ENCODE data around the gene DTD1.

The DTD1 gene

GRCh38 chr20:18635380-18635779 lies 47.5 kb downstream of the DTD1 start:
- ATAC-seq (ENCODE audit: insufficient read depth, low read depth) (no peak), DNase-seq (no peak)
- no peaks in the 10 kb centered on the region for H3K79me2 ChIP-seq (ENCODE audit: insufficient read depth, low read length)
- H3K9ac ChIP-seq (ENCODE audit: low read depth, low read length): no peak overlapping the region
- no peaks in the 10 kb centered on the region for H4K20me1 ChIP-seq (ENCODE audit: insufficient read depth, low read length)
- H3K4me2 ChIP-seq (ENCODE audit: insufficient read depth, low read length): no peak overlapping the region
- no peak overlapping the region for H3K27ac ChIP-seq (ENCODE audit: low read length)
- H3K4me1 ChIP-seq (ENCODE audit: insufficient read depth, low read length): no peaks in the 10 kb centered on the region
- TF ChIP-seq CTCF (IDR thresholded peaks at IDR 0.05; ENCODE audit: borderline replicate concordance, extremely low read depth, low read length, poor library complexity, severe bottlenecking) (no peak), EZH2 (IDR thresholded peaks at IDR 0.05; ENCODE audit: borderline replicate concordance, low read depth, low read length, severe bottlenecking) (no peak)
- no peak overlapping the region for H2AFZ ChIP-seq (ENCODE audit: low read depth, low read length)
- H3K4me3 ChIP-seq (ENCODE audit: low read depth in 1 of 2, low read length in 2 of 2): no peak overlapping the region
- H3K27me3 ChIP-seq (ENCODE audit: insufficient read depth, low read length, poor library complexity): peaks cover 3% of the 10 kb centered on the region
- H3K36me3 ChIP-seq (ENCODE audit: insufficient read depth, low read length): no peaks in the 10 kb centered on the region
- H3K9me3 ChIP-seq (ENCODE audit: insufficient read depth, low read length, severe bottlenecking): no peaks in the 10 kb centered on the region

- H3K4me3 ChIP-seq (ENCODE audit: low read depth in 1 of 2, low read length in 2 of 2): no peak overlapping the region
- no peaks in the 10 kb centered on the region for H4K20me1 ChIP-seq (ENCODE audit: insufficient read depth, low read length)
- ATAC-seq (ENCODE audit: insufficient read depth, low read depth) (no peak), DNase-seq (no peak)
- TF ChIP-seq CTCF (IDR thresholded peaks at IDR 0.05; ENCODE audit: borderline replicate concordance, extremely low read depth, low read length, poor library complexity, severe bottlenecking): no peak
- no peak for TF ChIP-seq EZH2 (IDR thresholded peaks at IDR 0.05; ENCODE audit: borderline replicate concordance, low read depth, low read length, severe bottlenecking)
- H3K27me3 ChIP-seq (ENCODE audit: insufficient read depth, low read length, poor library complexity): peaks cover 3% of the 10 kb centered on the region
- no peaks in the 10 kb centered on the region for H3K4me1 ChIP-seq (ENCODE audit: insufficient read depth, low read length)
- H3K27ac ChIP-seq (ENCODE audit: low read length): no peak overlapping the region
- H3K9ac ChIP-seq (ENCODE audit: low read depth, low read length): no peak overlapping the region
- H3K79me2 ChIP-seq (ENCODE audit: insufficient read depth, low read length): no peaks in the 10 kb centered on the region
- no peaks in the 10 kb centered on the region for H3K9me3 ChIP-seq (ENCODE audit: insufficient read depth, low read length, severe bottlenecking)
- H2AFZ ChIP-seq (ENCODE audit: low read depth, low read length): no peak overlapping the region
- H3K4me2 ChIP-seq (ENCODE audit: insufficient read depth, low read length): no peak overlapping the region
- no peaks in the 10 kb centered on the region for H3K36me3 ChIP-seq (ENCODE audit: insufficient read depth, low read length)
Observed at GRCh38 chr20:18637224-18637623, 49.4 kb downstream of the DTD1 start.

- no peak for ATAC-seq (ENCODE audit: insufficient read depth, low read depth)
- DNase-seq: no peak
Observed at GRCh38 chr20:18638768-18639167, 50.9 kb downstream of the DTD1 start.

More at GRCh38 chr20:18638768-18639167, 50.9 kb downstream of the DTD1 start:
- H3K9me3 ChIP-seq (ENCODE audit: insufficient read depth, low read length, severe bottlenecking): no peaks in the 10 kb centered on the region
- no peak overlapping the region for H3K27ac ChIP-seq (ENCODE audit: low read length)
- no peaks in the 10 kb centered on the region for H3K27me3 ChIP-seq (ENCODE audit: insufficient read depth, low read length, poor library complexity)
- H3K36me3 ChIP-seq (ENCODE audit: insufficient read depth, low read length): no peaks in the 10 kb centered on the region
- no peak for TF ChIP-seq CTCF (IDR thresholded peaks at IDR 0.05; ENCODE audit: borderline replicate concordance, extremely low read depth, low read length, poor library complexity, severe bottlenecking)
- TF ChIP-seq EZH2 (IDR thresholded peaks at IDR 0.05; ENCODE audit: borderline replicate concordance, low read depth, low read length, severe bottlenecking): no peak
- no peak overlapping the region for H2AFZ ChIP-seq (ENCODE audit: low read depth, low read length)
- no peak overlapping the region for H3K4me3 ChIP-seq (ENCODE audit: low read depth in 1 of 2, low read length in 2 of 2)
- no peaks in the 10 kb centered on the region for H3K4me1 ChIP-seq (ENCODE audit: insufficient read depth, low read length)
- no peak overlapping the region for H3K4me2 ChIP-seq (ENCODE audit: insufficient read depth, low read length)
- H3K79me2 ChIP-seq (ENCODE audit: insufficient read depth, low read length): no peaks in the 10 kb centered on the region
- no peak overlapping the region for H3K9ac ChIP-seq (ENCODE audit: low read depth, low read length)
- H4K20me1 ChIP-seq (ENCODE audit: insufficient read depth, low read length): no peaks in the 10 kb centered on the region
